Fibroblast of pulmonary artery (primary cell): ENCODE data around the gene TMEM253.

Source experiments
- DNase-seq: peaks from one replicate; pipeline ENCODE4 v3.0.0-alpha.2; 2010; ENCODE audit warnings: low read depth
- H3K4me3 ChIP-seq: replicated peaks from 2 replicates; pipeline ENCODE4 v1.5.1; 2011; ENCODE audit warnings: low read depth, mild to moderate bottlenecking, control low read depth, low read length, moderate library complexity
- TF ChIP-seq, protein P1 (sequence below): IDR thresholded peaks from 2 replicates; pipeline ENCODE4 v1.5.1; 2011; ENCODE audit warnings: mild to moderate bottlenecking, control low read depth, low read length, inconsistent platforms; ENCODE audit errors: missing control alignments

Gene TMEM253

DNA sequence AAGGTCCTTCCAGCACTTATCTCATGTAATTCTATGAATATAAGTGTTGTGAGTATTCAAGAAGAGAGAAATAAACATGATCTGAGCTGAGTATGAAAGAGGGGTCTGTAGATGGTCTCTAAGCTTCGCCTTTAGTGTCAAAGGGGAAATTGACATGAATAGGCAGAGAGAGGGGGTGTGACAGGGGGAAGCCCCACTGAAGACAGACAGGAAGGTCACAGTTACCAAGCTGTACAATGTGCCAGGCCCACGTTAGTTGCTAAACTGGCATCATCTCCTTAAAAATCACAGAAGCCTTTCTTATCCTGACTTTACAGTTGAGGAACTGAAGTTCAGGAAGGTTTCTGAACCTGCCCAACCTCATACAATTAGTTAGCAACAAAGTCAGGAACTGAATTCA lies 23.2 kb upstream of the TMEM253 start:
- TF ChIP-seq, protein P1, sequence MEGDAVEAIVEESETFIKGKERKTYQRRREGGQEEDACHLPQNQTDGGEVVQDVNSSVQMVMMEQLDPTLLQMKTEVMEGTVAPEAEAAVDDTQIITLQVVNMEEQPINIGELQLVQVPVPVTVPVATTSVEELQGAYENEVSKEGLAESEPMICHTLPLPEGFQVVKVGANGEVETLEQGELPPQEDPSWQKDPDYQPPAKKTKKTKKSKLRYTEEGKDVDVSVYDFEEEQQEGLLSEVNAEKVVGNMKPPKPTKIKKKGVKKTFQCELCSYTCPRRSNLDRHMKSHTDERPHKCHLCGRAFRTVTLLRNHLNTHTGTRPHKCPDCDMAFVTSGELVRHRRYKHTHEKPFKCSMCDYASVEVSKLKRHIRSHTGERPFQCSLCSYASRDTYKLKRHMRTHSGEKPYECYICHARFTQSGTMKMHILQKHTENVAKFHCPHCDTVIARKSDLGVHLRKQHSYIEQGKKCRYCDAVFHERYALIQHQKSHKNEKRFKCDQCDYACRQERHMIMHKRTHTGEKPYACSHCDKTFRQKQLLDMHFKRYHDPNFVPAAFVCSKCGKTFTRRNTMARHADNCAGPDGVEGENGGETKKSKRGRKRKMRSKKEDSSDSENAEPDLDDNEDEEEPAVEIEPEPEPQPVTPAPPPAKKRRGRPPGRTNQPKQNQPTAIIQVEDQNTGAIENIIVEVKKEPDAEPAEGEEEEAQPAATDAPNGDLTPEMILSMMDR, result no peak
- no peak overlapping the region for H3K4me3 ChIP-seq
- no peak for DNase-seq

DNA sequence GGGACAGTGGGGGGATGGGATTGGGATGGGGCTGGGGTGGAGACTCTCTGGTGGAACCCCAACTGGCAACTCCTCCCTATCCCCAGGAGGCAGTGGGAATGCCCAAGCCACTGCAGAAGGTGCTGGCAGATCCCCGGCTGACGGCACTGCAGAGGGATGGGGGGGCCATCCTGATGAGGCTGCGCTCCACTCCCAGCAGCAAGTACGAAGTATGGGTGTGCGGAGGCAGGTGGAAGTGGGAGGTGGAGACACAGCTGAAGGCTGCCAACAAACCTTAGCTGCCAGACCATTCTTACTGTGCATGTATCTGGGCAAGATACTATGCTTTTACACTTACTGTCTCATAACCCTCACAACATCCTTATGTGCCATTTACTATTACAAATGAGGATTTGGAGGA lies 22.6 kb upstream of the TMEM253 start:
- TF ChIP-seq, protein P1, result no peak
- H3K4me3 ChIP-seq, result no peak overlapping the region
- DNase-seq, result no peak

DNA sequence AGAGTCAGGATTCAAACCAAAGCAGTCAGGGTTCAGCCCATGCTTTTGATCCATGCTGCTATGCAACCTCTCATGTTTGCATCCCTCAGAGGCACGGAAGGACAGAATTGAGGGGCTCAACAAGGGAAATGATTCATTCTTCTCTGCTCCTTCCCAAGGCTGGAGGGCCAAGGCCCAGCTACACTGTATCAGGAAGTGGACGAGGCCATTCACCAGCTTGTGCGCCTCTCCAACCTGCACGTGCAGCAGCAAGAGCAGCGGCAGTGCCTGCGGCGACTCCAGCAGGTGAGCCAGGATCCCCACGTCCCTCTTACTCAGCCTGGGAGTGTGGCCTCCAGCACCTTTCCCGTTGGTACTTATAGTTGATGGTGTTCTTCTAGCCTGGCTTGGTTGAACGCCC lies 22.1 kb upstream of the TMEM253 start:
- TF ChIP-seq, protein P1, result no peak
- no peak for DNase-seq
- no peak overlapping the region for H3K4me3 ChIP-seq

- no peak overlapping the region for H3K4me3 ChIP-seq
- TF ChIP-seq, protein P1, result no peak
- no peak for DNase-seq
Observed at GRCh38 chr14:21081521-21082142, 19.2 kb upstream of the TMEM253 start.

- no peak overlapping the region for H3K4me3 ChIP-seq
- no peak for DNase-seq
- TF ChIP-seq, protein P1, result no peak
Observed at GRCh38 chr14:21083565-21084325, 17.1 kb upstream of the TMEM253 start.

GRCh38 chr14:21084396-21084795 lies 16.5 kb upstream of the TMEM253 start:
- no peak overlapping the region for H3K4me3 ChIP-seq
- TF ChIP-seq, protein P1, result no peak
- no peak for DNase-seq
